GM21737 (cell line): ENCODE data around the gene MRE11.
"Not testable (repeated sequence)": the region's sequence is repeated elsewhere in the genome, so short reads cannot be mapped to it uniquely, and the experiment has no call there.

Experiments used
- ATAC-seq: cut with Tn5 transposase; IDR thresholded peaks from one replicate; pipeline ENCODE4 v1.9.1; 2021; ENCODE audit warnings: mild to moderate bottlenecking, moderate library complexity; ENCODE audit not compliant: unreplicated experiment

The MRE11 gene

GRCh38 chr11:94507485-94507884 lies 13.8 kb upstream of the MRE11 start:
- ATAC-seq, result no peak

- not testable (repeated sequence) for ATAC-seq
Observed at GRCh38 chr11:94506513-94506912, 12.9 kb upstream of the MRE11 start.

- ATAC-seq, result peak; percentile 62
Observed at GRCh38 chr11:94504689-94505293, 11.1 kb upstream of the MRE11 start.

- ATAC-seq, result no peak
Observed at GRCh38 chr11:94501522-94501921, 7.9 kb upstream of the MRE11 start.

GRCh38 chr11:94500181-94500580 lies 6.5 kb upstream of the MRE11 start:
- no peak for ATAC-seq

GRCh38 chr11:94494126-94494680 lies 559 bp upstream of the MRE11 start:
- ATAC-seq, result peak; percentile 46

- ATAC-seq, result no peak
Observed at GRCh38 chr11:94486068-94486467, 7.6 kb downstream of the MRE11 start.

GRCh38 chr11:94481342-94481741 lies 12.3 kb downstream of the MRE11 start:
- no peak for ATAC-seq

- no peak for ATAC-seq
Observed at GRCh38 chr11:94477624-94478023, 16.0 kb downstream of the MRE11 start.

- peak; percentile 74 for ATAC-seq
Observed at GRCh38 chr11:94472916-94473799, 20.5 kb downstream of the MRE11 start.

- peak; percentile 84 for ATAC-seq
Observed at GRCh38 chr11:94469416-94469815, 24.2 kb downstream of the MRE11 start.

GRCh38 chr11:94459576-94459975 lies 34.1 kb downstream of the MRE11 start:
- no peak for ATAC-seq

GRCh38 chr11:94457118-94458029 lies 36.3 kb downstream of the MRE11 start:
- ATAC-seq, result no peak

- no peak for ATAC-seq
Observed at GRCh38 chr11:94455861-94456260, 37.8 kb downstream of the MRE11 start.

- ATAC-seq, result no peak
Observed at GRCh38 chr11:94454301-94454700, 39.3 kb downstream of the MRE11 start.

GRCh38 chr11:94452988-94453387 lies 40.7 kb downstream of the MRE11 start:
- no peak for ATAC-seq

- no peak for ATAC-seq
Observed at GRCh38 chr11:94450048-94450447, 43.6 kb downstream of the MRE11 start.

GRCh38 chr11:94449437-94449836 lies 44.2 kb downstream of the MRE11 start:
- ATAC-seq, result no peak

- no peak for ATAC-seq
Observed at GRCh38 chr11:94449029-94449428, 44.6 kb downstream of the MRE11 start.

- ATAC-seq, result no peak
Observed at GRCh38 chr11:94447149-94447548, 46.5 kb downstream of the MRE11 start.

GRCh38 chr11:94445641-94446040 lies 48.0 kb downstream of the MRE11 start:
- no peak for ATAC-seq
